K562 (cell line): Measurements from ENCODE around the gene PFDN2. TPM values are rescaled to one million over a fixed set of nuclear protein-coding genes. Genes with fewer than 3 reads are reported as not detected.

Experiments used
- ADNP ChIP-seq: fragments of 200-800 bp; sonication (Bioruptor generic); IDR thresholded peaks from 2 replicates; pipeline ENCODE4 v1.6.1; 2016; ENCODE audit warnings: missing genetic modification characterization, missing compliant biosample characterization
- BACH1 ChIP-seq: fragments of 200-800 bp; sonication (Bioruptor generic); IDR thresholded peaks from 2 replicates; pipeline ENCODE4 v1.6.1; 2016; ENCODE audit warnings: missing genetic modification characterization, missing compliant biosample characterization
- BRF2 ChIP-seq: IDR thresholded peaks from 3 replicates; pipeline ENCODE4 v1.6.1; 2011; ENCODE audit warnings: borderline replicate concordance, mild to moderate bottlenecking; ENCODE audit not compliant: insufficient read length, insufficient read depth
- CEBPB ChIP-seq: fragments of 450-650 bp; IDR thresholded peaks from 2 replicates; pipeline ENCODE4 v1.6.1; 2016; ENCODE audit warnings: missing genetic modification characterization, missing compliant biosample characterization
- DEAF1 ChIP-seq: fragments of 450-650 bp; formaldehyde crosslinking; IDR thresholded peaks from 2 replicates; pipeline ENCODE4 v1.4.0; 2020; ENCODE audit warnings: mild to moderate bottlenecking, moderate library complexity
- GTF2B ChIP-seq: IDR thresholded peaks from 2 replicates; pipeline ENCODE4 v1.6.1; 2011; ENCODE audit not compliant: insufficient read length; ENCODE audit errors: extremely low read depth
- HIVEP1 ChIP-seq: fragments of 250-450 bp; sonication (Bioruptor Pico); IDR thresholded peaks from 2 replicates; pipeline ENCODE4 v1.4.0; 2020; ENCODE audit warnings: mild to moderate bottlenecking
- HMG20A ChIP-seq: fragments of 450-650 bp; formaldehyde crosslinking; conservative IDR thresholded peaks from 2 replicates; pipeline ENCODE4 v1.4.0; 2020; ENCODE audit warnings: mild to moderate bottlenecking, mixed read lengths
- ID3 ChIP-seq, 2 experiments: fragments of 250-450 bp in 1 of 2; fragments of 450-650 bp in 1 of 2; sonication (Bioruptor Pico) in 1 of 2; IDR thresholded peaks; 2 replicates each; pipeline versions ENCODE4 v1.6.1 to v1.8.0; 2016 to 2021; ENCODE audit warnings: mild to moderate bottlenecking in 2 of 2, moderate library complexity in 2 of 2, missing compliant biosample characterization in 1 of 2, missing genetic modification characterization in 1 of 2
- JUN ChIP-seq, 2 experiments: sonication (generic) in 1 of 2; formaldehyde crosslinking in 1 of 2; IDR thresholded peaks; 2 replicates each; pipeline versions ENCODE4 v1.6.1 to v1.8.0; 2012 to 2022; ENCODE audit warnings: borderline replicate concordance in 2 of 2, mild to moderate bottlenecking in 2 of 2, improper control_type of control experiment in 1 of 2, low read depth in 1 of 2, low read length in 1 of 2, missing genetic modification reagents in 1 of 2
- MEF2D ChIP-seq: conservative IDR thresholded peaks from 2 replicates; pipeline ENCODE4 v1.6.1; 2016; ENCODE audit warnings: low read depth, missing genetic modification characterization, missing compliant biosample characterization
- MTF1 ChIP-seq: fragments of 250-450 bp; sonication (Bioruptor Pico); IDR thresholded peaks from 2 replicates; pipeline ENCODE4 v1.9.0; 2021; ENCODE audit warnings: moderate library complexity, mild to moderate bottlenecking, inconsistent platforms, borderline replicate concordance
- NFIC ChIP-seq: fragments of 450-650 bp; IDR thresholded peaks from 2 replicates; pipeline ENCODE4 v1.6.1; 2017; ENCODE audit warnings: mild to moderate bottlenecking, inconsistent platforms
- PHTF2 ChIP-seq: fragments of 250-450 bp; sonication (Bioruptor Pico); IDR thresholded peaks from 2 replicates; pipeline ENCODE4 v1.5.0; 2021; ENCODE audit warnings: mild to moderate bottlenecking
- RUNX1 ChIP-seq: sonication (generic); IDR thresholded peaks from 2 replicates; pipeline ENCODE4 v1.6.1; 2016; ENCODE audit warnings: antibody characterized with exemption, low read depth
- SNIP1 ChIP-seq: fragments of 450-650 bp; IDR thresholded peaks from 2 replicates; pipeline ENCODE4 v1.7.1; 2017; ENCODE audit warnings: low read depth, mild to moderate bottlenecking
- SP1 ChIP-seq: sonication (generic); formaldehyde crosslinking; IDR thresholded peaks from 2 replicates; pipeline ENCODE4 v1.8.1; 2022; ENCODE audit warnings: mild to moderate bottlenecking, missing genetic modification reagents
- SUPT5H ChIP-seq: fragments of 450-650 bp; IDR thresholded peaks from 2 replicates; pipeline ENCODE4 v1.6.1; 2016
- TFAP4 ChIP-seq: sonication (generic); formaldehyde crosslinking; IDR thresholded peaks from 2 replicates; pipeline ENCODE4 v1.8.0; 2022; ENCODE audit warnings: missing genetic modification reagents, mild to moderate bottlenecking, moderate library complexity, borderline replicate concordance
- U2AF1 ChIP-seq: fragments of 200-400 bp; formaldehyde crosslinking; optimal IDR thresholded peaks from 2 replicates; pipeline ENCODE3; 2017; ENCODE audit warnings: mild to moderate bottlenecking, low read depth, low read length, moderate library complexity
- ZNF311 ChIP-seq: fragments of 250-450 bp; sonication (Bioruptor Pico); IDR thresholded peaks from 2 replicates; pipeline ENCODE4 v1.4.0; 2020; ENCODE audit warnings: mild to moderate bottlenecking, moderate library complexity
- ZNF561 ChIP-seq: fragments of 450-650 bp; formaldehyde crosslinking; conservative IDR thresholded peaks from 2 replicates; pipeline ENCODE4 v1.4.0; 2020; ENCODE audit warnings: mild to moderate bottlenecking, moderate library complexity
- ZSCAN29 ChIP-seq: fragments of 450-650 bp; IDR thresholded peaks from 2 replicates; pipeline ENCODE4 v1.6.1; 2017
- polyA plus RNA-seq, 8 experiments: library from polyadenylated mRNA; depleted of rRNA in 4 of 8; stranded (reverse) in 5 of 8; unstranded in 3 of 8; fragments of >200 nt; fragmentation: Nextera tagmentation in 2 of 8; fragmentation: Illumina TruSeq in 1 of 8; extraction: Ambion mirVana in 2 of 8; extraction: Trizol in 1 of 8; gene quantifications; 2 replicates each; pipeline versions ENCODE4 v1.2.1 to v1.2.3, GENCODE V29; 2011 to 2014; ENCODE audit warnings: inconsistent platforms in 1 of 8, missing spikeins in 1 of 8
- total RNA-seq, 7 experiments: library from RNA; depleted of rRNA in 6 of 7; stranded (reverse); fragments of >200 nt in 6 of 7; fragmentation: Illumina TruSeq in 2 of 7; extraction: Trizol in 2 of 7; gene quantifications; 2 replicates each; pipeline versions ENCODE4 v1.2.1 to v1.2.3, GENCODE V29; 2011 to 2021; ENCODE audit warnings: low replicate concordance in 1 of 7

Gene PFDN2
- total and polyA plus RNA-seq, 9 of the 15 experiments (the other 6 are each of a cell fraction or from before 2014, with no cell fraction given), result 50.2 to 361 (median 144) TPM

GRCh38 chr1:161165742-161166668 lies 48.2 kb upstream of the PFDN2 start, which contains the start of gene PPOX (continued):
- TF ChIP-seq GTF2B (no peak), RUNX1 (peak; percentile 85; the same call in 1 of the 2 replicates), SUPT5H (peak; percentile 93), ADNP (tag) (no peak), ID3 (CRISPR knock-in tag; IDR thresholded peaks at IDR 0.05) (no peak), ID3 (tag; IDR thresholded peaks at IDR 0.05) (peak; percentile 67; the same call in 1 of the 2 replicates), MTF1 (no peak), TFAP4 (CRISPR knock-in tag) (peak; percentile 95), ZNF561 (CRISPR knock-in tag) (no peak), ZNF311 (CRISPR knock-in tag) (no peak), MEF2D (tag) (no peak), JUN (IDR thresholded peaks at IDR 0.05; ENCODE audit: borderline replicate concordance, low read depth, low read length) (peak; percentile 31; the same call in 1 of the 2 replicates), JUN (CRISPR knock-in tag; IDR thresholded peaks at IDR 0.05; ENCODE audit: borderline replicate concordance) (peak; percentile 59; the same call in 1 of the 2 replicates), ZSCAN29 (no peak), HMG20A (CRISPR knock-in tag) (no peak), SNIP1 (no peak), PHTF2 (CRISPR knock-in tag) (no peak), U2AF1 (no peak), BRF2 (no peak), HIVEP1 (CRISPR knock-in tag) (no peak), NFIC (peak; percentile 93), SP1 (CRISPR knock-in tag) (peak; percentile 85), DEAF1 (CRISPR knock-in tag) (no peak), CEBPB (peak; percentile 64), BACH1 (tag) (no peak)
